Panc1 (cell line): ENCODE measurements around the gene FAM163B. TPM values are rescaled to one million over a fixed set of nuclear protein-coding genes. Genes with fewer than 3 reads are reported as not detected.

Experiments
- ATAC-seq: fragments of 200-7000 bp; cut with Tn5 transposase; 2 replicates; pipeline ENCODE4 v1.9.1; 2020; ENCODE audit warnings: mild to moderate bottlenecking, moderate library complexity
- BruUV-seq: library from RNA; stranded (reverse); fragments of 400-500 nt; replicated peaks from 2 replicates; lab custom pipeline; 2021; lab: Mats Ljungman, UMichigan
- CTCF ChIA-PET: fragments of 300-600 bp; sonication (Branson Sonifier 250); formaldehyde crosslinking; loops from one replicate; lab custom pipeline; 2022; ENCODE audit warnings: antibody characterized with exemption; lab: Charles Lee
- POLR2A ChIA-PET: fragments of 300-600 bp; sonication (Branson Sonifier 250); formaldehyde crosslinking; loops from one replicate; lab custom pipeline; 2022; ENCODE audit warnings: antibody characterized with exemption; lab: Charles Lee
- DNase-seq: peaks from one replicate; pipeline ENCODE4 v3.0.0-alpha.2; 2010; ENCODE audit warnings: low read depth, low spot score
- H3K27ac ChIP-seq: 2 replicates; pipeline ENCODE4 v1.5.1; 2011; ENCODE audit warnings: mild to moderate bottlenecking, low read length, inconsistent platforms
- H3K27me3 ChIP-seq: fragments of 200-500 bp; sonication (Bioruptor generic); 2 replicates; pipeline ENCODE4 v1.6.0; 2014; ENCODE audit warnings: low read length, inconsistent platforms; ENCODE audit not compliant: control insufficient read depth, insufficient read depth
- H3K36me3 ChIP-seq: fragments of 200-500 bp; sonication (Bioruptor generic); 2 replicates; pipeline ENCODE4 v1.5.1; 2014; ENCODE audit warnings: inconsistent platforms, mild to moderate bottlenecking, low read length, moderate library complexity; ENCODE audit not compliant: control insufficient read depth, insufficient read depth
- H3K4me1 ChIP-seq: 2 replicates; pipeline ENCODE4 v1.5.1; 2011; ENCODE audit warnings: inconsistent platforms, mild to moderate bottlenecking, low read length, moderate library complexity; ENCODE audit not compliant: control insufficient read depth, insufficient read depth
- H3K4me3 ChIP-seq, 2 experiments: 2 replicates each; pipeline ENCODE4 v1.5.1; 2011 to 2012; ENCODE audit warnings: low read depth in 2 of 2, low read length in 2 of 2, mild to moderate bottlenecking in 2 of 2, inconsistent platforms in 1 of 2, moderate library complexity in 1 of 2
- H3K9me3 ChIP-seq: fragments of 200-500 bp; sonication (Bioruptor generic); 2 replicates; pipeline ENCODE4 v1.5.1; 2014; ENCODE audit warnings: low read depth, mild to moderate bottlenecking, inconsistent platforms, low read length, moderate library complexity; ENCODE audit not compliant: control insufficient read depth, insufficient read depth
- POLR2AphosphoS5 ChIP-seq: IDR thresholded peaks from 2 replicates; pipeline ENCODE4 v1.6.1; 2012; ENCODE audit warnings: mild to moderate bottlenecking, low read depth, low read length, moderate library complexity
- SIN3A ChIP-seq: IDR thresholded peaks from 2 replicates; pipeline ENCODE4 v1.6.1; 2012; ENCODE audit warnings: low read depth, mild to moderate bottlenecking, low read length, moderate library complexity, borderline replicate concordance; ENCODE audit not compliant: insufficient read depth
- TCF7L2 ChIP-seq: IDR thresholded peaks from 2 replicates; pipeline ENCODE4 v1.6.1; 2011; ENCODE audit warnings: mild to moderate bottlenecking, low read depth, low read length, inconsistent platforms
- in situ Hi-C: cut with HindIII; loops from 2 replicates; pipeline ENCODE4 v1.10.0; 2016; ENCODE audit warnings: low sequenced_read_pairs, low pct_unique_long_range_greater_than_20kb
- intact Hi-C: fragments of 100-400 bp; cut with micrococcal nuclease; formaldehyde crosslinking; loops from one replicate; pipeline ENCODE4 v1.10.0; 2022; ENCODE audit not compliant: unreplicated experiment
- total RNA-seq: library from RNA; stranded (reverse); gene quantifications from one replicate; pipeline ENCODE4 v1.2.1, GENCODE V29; 2021; ENCODE audit not compliant: unreplicated experiment
- TF ChIP-seq, protein P1 (sequence below): fragments of 450-650 bp; IDR thresholded peaks from 2 replicates; pipeline ENCODE4 v1.5.1; 2017; ENCODE audit warnings: mild to moderate bottlenecking
- TF ChIP-seq, protein P2 (sequence below), 2 experiments: IDR thresholded peaks; 2 replicates each; pipeline ENCODE4 v1.6.1; 2011 to 2012; ENCODE audit warnings: low read depth in 2 of 2, control low read depth in 1 of 2, low read length in 1 of 2, mild to moderate bottlenecking in 1 of 2, moderate library complexity in 1 of 2; ENCODE audit not compliant: insufficient read depth in 1 of 2

Gene FAM163B
- total RNA-seq, 1 experiment from 2014 or later = not detected

DNA sequence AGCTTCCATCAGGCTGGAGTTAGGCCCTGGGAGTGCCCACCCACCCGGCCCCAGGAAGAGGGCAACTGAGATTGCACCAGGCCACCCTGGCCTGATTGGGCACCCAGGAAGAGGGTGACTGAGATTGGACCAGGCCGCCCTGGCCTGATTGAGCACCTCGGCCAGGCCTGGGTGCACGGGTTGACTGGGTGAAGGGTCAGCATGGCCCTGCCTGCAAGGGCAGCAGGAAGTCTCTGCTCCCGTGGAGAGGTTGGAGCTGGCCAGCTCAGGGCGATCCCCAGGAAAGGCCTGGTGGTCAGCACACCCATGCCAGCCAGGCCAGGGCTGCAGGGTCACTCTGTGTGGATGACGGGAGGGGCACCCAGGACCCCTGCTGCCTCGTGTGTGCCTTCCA is 62.9 kb downstream of the FAM163B start:
- H3K36me3 ChIP-seq = no peaks in the 10 kb centered on the region
- ChIA-PET POLR2A (no interaction called here), CTCF (no interaction called here)
- ATAC-seq (no peak), DNase-seq (no peak)
- BruUV-seq = no TSS peak
- TF ChIP-seq, protein P1, sequence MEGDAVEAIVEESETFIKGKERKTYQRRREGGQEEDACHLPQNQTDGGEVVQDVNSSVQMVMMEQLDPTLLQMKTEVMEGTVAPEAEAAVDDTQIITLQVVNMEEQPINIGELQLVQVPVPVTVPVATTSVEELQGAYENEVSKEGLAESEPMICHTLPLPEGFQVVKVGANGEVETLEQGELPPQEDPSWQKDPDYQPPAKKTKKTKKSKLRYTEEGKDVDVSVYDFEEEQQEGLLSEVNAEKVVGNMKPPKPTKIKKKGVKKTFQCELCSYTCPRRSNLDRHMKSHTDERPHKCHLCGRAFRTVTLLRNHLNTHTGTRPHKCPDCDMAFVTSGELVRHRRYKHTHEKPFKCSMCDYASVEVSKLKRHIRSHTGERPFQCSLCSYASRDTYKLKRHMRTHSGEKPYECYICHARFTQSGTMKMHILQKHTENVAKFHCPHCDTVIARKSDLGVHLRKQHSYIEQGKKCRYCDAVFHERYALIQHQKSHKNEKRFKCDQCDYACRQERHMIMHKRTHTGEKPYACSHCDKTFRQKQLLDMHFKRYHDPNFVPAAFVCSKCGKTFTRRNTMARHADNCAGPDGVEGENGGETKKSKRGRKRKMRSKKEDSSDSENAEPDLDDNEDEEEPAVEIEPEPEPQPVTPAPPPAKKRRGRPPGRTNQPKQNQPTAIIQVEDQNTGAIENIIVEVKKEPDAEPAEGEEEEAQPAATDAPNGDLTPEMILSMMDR = no peak
- TF ChIP-seq SIN3A (no peak), TCF7L2 (no peak), POLR2AphosphoS5 (no peak)
- TF ChIP-seq, protein P2, sequence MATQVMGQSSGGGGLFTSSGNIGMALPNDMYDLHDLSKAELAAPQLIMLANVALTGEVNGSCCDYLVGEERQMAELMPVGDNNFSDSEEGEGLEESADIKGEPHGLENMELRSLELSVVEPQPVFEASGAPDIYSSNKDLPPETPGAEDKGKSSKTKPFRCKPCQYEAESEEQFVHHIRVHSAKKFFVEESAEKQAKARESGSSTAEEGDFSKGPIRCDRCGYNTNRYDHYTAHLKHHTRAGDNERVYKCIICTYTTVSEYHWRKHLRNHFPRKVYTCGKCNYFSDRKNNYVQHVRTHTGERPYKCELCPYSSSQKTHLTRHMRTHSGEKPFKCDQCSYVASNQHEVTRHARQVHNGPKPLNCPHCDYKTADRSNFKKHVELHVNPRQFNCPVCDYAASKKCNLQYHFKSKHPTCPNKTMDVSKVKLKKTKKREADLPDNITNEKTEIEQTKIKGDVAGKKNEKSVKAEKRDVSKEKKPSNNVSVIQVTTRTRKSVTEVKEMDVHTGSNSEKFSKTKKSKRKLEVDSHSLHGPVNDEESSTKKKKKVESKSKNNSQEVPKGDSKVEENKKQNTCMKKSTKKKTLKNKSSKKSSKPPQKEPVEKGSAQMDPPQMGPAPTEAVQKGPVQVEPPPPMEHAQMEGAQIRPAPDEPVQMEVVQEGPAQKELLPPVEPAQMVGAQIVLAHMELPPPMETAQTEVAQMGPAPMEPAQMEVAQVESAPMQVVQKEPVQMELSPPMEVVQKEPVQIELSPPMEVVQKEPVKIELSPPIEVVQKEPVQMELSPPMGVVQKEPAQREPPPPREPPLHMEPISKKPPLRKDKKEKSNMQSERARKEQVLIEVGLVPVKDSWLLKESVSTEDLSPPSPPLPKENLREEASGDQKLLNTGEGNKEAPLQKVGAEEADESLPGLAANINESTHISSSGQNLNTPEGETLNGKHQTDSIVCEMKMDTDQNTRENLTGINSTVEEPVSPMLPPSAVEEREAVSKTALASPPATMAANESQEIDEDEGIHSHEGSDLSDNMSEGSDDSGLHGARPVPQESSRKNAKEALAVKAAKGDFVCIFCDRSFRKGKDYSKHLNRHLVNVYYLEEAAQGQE (IDR thresholded peaks at IDR 0.05; ENCODE audit: insufficient read depth in 1 of 2, low read depth in 2 of 2, low read length in 1 of 2) = no peak
- in situ Hi-C loops = no loop called here
- no peak overlapping the region for H3K27ac ChIP-seq
- H3K4me3 ChIP-seq = no peak overlapping the region
- no peaks in the 10 kb centered on the region for H3K4me1 ChIP-seq
- no peaks in the 10 kb centered on the region for H3K9me3 ChIP-seq
- intact Hi-C loops = no loop called here
- H3K27me3 ChIP-seq = no peaks in the 10 kb centered on the region

DNA sequence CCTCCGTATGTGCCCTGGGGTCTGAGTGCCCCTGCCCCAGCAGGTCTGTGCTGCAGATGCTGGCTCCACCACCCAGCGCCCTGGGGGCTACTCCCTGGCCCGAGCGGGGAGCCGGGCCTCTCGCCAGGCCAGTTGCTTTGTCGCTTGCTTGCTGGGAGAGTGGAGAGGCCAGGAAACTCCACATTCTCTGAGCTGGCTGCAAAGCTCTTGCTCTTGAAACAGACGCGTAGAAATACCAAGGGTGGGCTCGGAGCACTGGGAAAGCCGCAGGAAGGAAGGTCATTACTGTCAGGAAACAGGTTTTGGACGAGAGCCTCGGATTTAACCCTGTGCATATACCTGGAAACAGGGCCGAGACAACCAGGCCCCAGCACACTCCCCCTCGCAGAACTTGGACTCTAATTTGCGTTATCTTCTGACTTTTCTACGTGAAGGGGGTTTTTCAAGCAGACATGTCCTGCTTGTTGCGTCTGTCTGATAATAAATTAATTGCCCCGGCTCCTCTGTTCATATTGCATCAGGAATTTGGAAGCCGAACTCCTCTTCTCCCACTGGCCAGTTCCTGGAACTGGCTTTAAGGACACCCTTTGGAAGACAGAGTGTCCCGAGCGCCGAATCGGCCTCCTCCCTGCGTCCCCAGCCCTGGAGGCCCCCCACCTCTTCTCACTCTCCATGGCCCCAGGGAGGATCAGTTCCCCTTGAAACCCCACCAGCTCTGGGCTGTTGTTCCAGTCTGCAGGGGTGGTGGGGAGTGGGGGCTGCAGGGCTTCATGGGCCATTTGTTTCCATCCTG is 63.5 kb downstream of the FAM163B start:
- no peaks in the 10 kb centered on the region for H3K4me1 ChIP-seq
- TF ChIP-seq, protein P2 (IDR thresholded peaks at IDR 0.05; ENCODE audit: insufficient read depth in 1 of 2, low read depth in 2 of 2, low read length in 1 of 2) = no peak
- no peak for TF ChIP-seq SIN3A
- TF ChIP-seq, protein P1 = no peak
- no peak for TF ChIP-seq POLR2AphosphoS5
- TF ChIP-seq TCF7L2 = no peak
- H3K4me3 ChIP-seq = no peak overlapping the region
- POLR2A ChIA-PET = no interaction called here
- CTCF ChIA-PET = no interaction called here
- no peaks in the 10 kb centered on the region for H3K27me3 ChIP-seq
- ATAC-seq (no peak), DNase-seq (no peak)
- in situ Hi-C loops = no loop called here
- BruUV-seq = no TSS peak
- H3K36me3 ChIP-seq = no peaks in the 10 kb centered on the region
- H3K9me3 ChIP-seq = no peaks in the 10 kb centered on the region
- intact Hi-C loops = no loop called here
- no peak overlapping the region for H3K27ac ChIP-seq
